Neural cell (in vitro differentiated cells): ENCODE results near the gene DNAL4. TPM values are rescaled to one million over a fixed set of nuclear protein-coding genes. Genes with fewer than 3 reads are reported as not detected.

Experiments
- H2AFZ ChIP-seq: fragments of 200-600, 300-800 bp; sonication (generic), shearing (Covaris generic); 2 replicates; pipeline ENCODE4 v1.6.0; 2014; ENCODE audit warnings: low read depth, mild to moderate bottlenecking, antibody characterized with exemption, low read length, moderate library complexity
- H3F3A ChIP-seq: fragments of 200-600 bp; shearing (Covaris generic); 2 replicates; pipeline ENCODE4 v1.6.1; 2016; ENCODE audit warnings: mild to moderate bottlenecking, moderate library complexity, mixed read lengths, antibody characterized with exemption, low read length; ENCODE audit not compliant: insufficient read depth, poor library complexity, severe bottlenecking
- H3K27ac ChIP-seq: fragments of 200-600, 300-800 bp; sonication (generic), shearing (Covaris generic); 2 replicates; pipeline ENCODE4 v1.5.1; 2014; ENCODE audit warnings: mild to moderate bottlenecking, low read length, moderate library complexity
- H3K27me3 ChIP-seq: fragments of 300-800, 200-600 bp; sonication (generic), shearing (Covaris generic); 2 replicates; pipeline ENCODE4 v1.6.0; 2014; ENCODE audit warnings: mild to moderate bottlenecking, low read depth, low read length, moderate library complexity; ENCODE audit not compliant: insufficient read depth
- H3K36me3 ChIP-seq: fragments of 300-800, 200-600 bp; sonication (generic), shearing (Covaris generic); 2 replicates; pipeline ENCODE4 v1.5.1; 2014; ENCODE audit warnings: mild to moderate bottlenecking, antibody characterized with exemption, low read length, moderate library complexity; ENCODE audit not compliant: insufficient read depth
- H3K4me2 ChIP-seq: fragments of 300-800, 200-600 bp; sonication (generic), shearing (Covaris generic); 2 replicates; pipeline ENCODE4 v1.6.0; 2014; ENCODE audit warnings: mild to moderate bottlenecking, low read length
- H3K4me3 ChIP-seq: fragments of 300-800, 200-600 bp; sonication (generic), shearing (Covaris generic); 2 replicates; pipeline ENCODE4 v1.5.1; 2014; ENCODE audit warnings: mild to moderate bottlenecking, low read length, moderate library complexity
- H3K79me2 ChIP-seq: fragments of 200-600 bp; shearing (Covaris generic); replicated peaks from 2 replicates; pipeline ENCODE4 v1.6.0; 2014; ENCODE audit warnings: mild to moderate bottlenecking, low read length, moderate library complexity; ENCODE audit not compliant: insufficient read depth
- H3K9ac ChIP-seq: fragments of 300-800, 200-600 bp; sonication (generic), shearing (Covaris generic); 2 replicates; pipeline ENCODE4 v1.6.1; 2016; ENCODE audit warnings: mild to moderate bottlenecking, low read length, mixed read lengths
- H3K9me2 ChIP-seq: fragments of 200-600 bp; shearing (Covaris generic); 2 replicates; pipeline ENCODE4 v1.6.1; 2016; ENCODE audit warnings: mild to moderate bottlenecking, low read length, mixed read lengths; ENCODE audit not compliant: insufficient read depth
- H3K9me3 ChIP-seq: fragments of 200-600, 300-800 bp; sonication (generic), shearing (Covaris generic); 2 replicates; pipeline ENCODE4 v1.6.1; 2016; ENCODE audit warnings: mild to moderate bottlenecking, mixed run types, low read length, moderate library complexity, mixed read lengths
- H4K20me1 ChIP-seq: fragments of 200-600 bp; shearing (Covaris generic); 2 replicates; pipeline ENCODE4 v1.6.1; 2016; ENCODE audit warnings: mild to moderate bottlenecking, mixed run types; ENCODE audit not compliant: insufficient read depth
- EP300 ChIP-seq: fragments of 450-650 bp; conservative IDR thresholded peaks from 2 replicates; pipeline ENCODE4 v1.6.1; 2014; ENCODE audit warnings: antibody characterized with exemption, mild to moderate bottlenecking, moderate library complexity; ENCODE audit not compliant: poor library complexity, severe bottlenecking
- EZH2 ChIP-seq: fragments of 200-600, 300-800 bp; shearing (Covaris generic), sonication (generic); IDR thresholded peaks from 2 replicates; pipeline ENCODE4 v1.6.1; 2014; ENCODE audit warnings: antibody characterized with exemption, low read length, borderline replicate concordance, mild to moderate bottlenecking; ENCODE audit not compliant: insufficient read depth, poor library complexity, severe bottlenecking
- MXI1 ChIP-seq: fragments of 450-650 bp; conservative IDR thresholded peaks from 2 replicates; pipeline ENCODE4 v1.6.1; 2014; ENCODE audit warnings: antibody characterized with exemption, mild to moderate bottlenecking; ENCODE audit not compliant: poor library complexity, severe bottlenecking
- POLR2AphosphoS5 ChIP-seq: IDR thresholded peaks from 2 replicates; pipeline ENCODE4 v1.6.1; 2012
- RAD21 ChIP-seq: fragments of 450-650 bp; conservative IDR thresholded peaks from 2 replicates; pipeline ENCODE4 v1.6.1; 2014; ENCODE audit warnings: antibody characterized with exemption, mild to moderate bottlenecking, moderate library complexity
- REST ChIP-seq: IDR thresholded peaks from 2 replicates; pipeline ENCODE4 v1.6.1; 2012; ENCODE audit warnings: borderline replicate concordance
- SMC3 ChIP-seq: fragments of 450-650 bp; conservative IDR thresholded peaks from 2 replicates; pipeline ENCODE4 v1.6.1; 2014; ENCODE audit warnings: antibody characterized with exemption, mild to moderate bottlenecking, moderate library complexity; ENCODE audit not compliant: poor library complexity
- TAF1 ChIP-seq: IDR thresholded peaks from 2 replicates; pipeline ENCODE4 v1.6.1; 2012; ENCODE audit warnings: low read depth
- polyA plus RNA-seq: library from polyadenylated mRNA; depleted of rRNA; stranded (reverse); fragments of >200 nt; gene quantifications from 2 replicates; pipeline ENCODE4 v1.2.3, GENCODE V29; 2014
- TF ChIP-seq, protein P1 (sequence below): fragments of 450-650 bp; IDR thresholded peaks from 2 replicates; pipeline ENCODE4 v1.5.1; 2014; ENCODE audit warnings: antibody characterized with exemption, mild to moderate bottlenecking, moderate library complexity; ENCODE audit not compliant: poor library complexity, severe bottlenecking

Gene DNAL4
- polyA plus RNA-seq, 1 donor from 2014 or later = 95.0 TPM

- TF ChIP-seq SMC3 = no peak
- TF ChIP-seq REST = no peak
- TF ChIP-seq MXI1 = no peak
- TF ChIP-seq RAD21 = no peak
- TF ChIP-seq, protein P1, sequence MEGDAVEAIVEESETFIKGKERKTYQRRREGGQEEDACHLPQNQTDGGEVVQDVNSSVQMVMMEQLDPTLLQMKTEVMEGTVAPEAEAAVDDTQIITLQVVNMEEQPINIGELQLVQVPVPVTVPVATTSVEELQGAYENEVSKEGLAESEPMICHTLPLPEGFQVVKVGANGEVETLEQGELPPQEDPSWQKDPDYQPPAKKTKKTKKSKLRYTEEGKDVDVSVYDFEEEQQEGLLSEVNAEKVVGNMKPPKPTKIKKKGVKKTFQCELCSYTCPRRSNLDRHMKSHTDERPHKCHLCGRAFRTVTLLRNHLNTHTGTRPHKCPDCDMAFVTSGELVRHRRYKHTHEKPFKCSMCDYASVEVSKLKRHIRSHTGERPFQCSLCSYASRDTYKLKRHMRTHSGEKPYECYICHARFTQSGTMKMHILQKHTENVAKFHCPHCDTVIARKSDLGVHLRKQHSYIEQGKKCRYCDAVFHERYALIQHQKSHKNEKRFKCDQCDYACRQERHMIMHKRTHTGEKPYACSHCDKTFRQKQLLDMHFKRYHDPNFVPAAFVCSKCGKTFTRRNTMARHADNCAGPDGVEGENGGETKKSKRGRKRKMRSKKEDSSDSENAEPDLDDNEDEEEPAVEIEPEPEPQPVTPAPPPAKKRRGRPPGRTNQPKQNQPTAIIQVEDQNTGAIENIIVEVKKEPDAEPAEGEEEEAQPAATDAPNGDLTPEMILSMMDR = no peak
- no peak for TF ChIP-seq TAF1
- TF ChIP-seq POLR2AphosphoS5 = no peak
- no peak for TF ChIP-seq EP300
- TF ChIP-seq EZH2 = no peak
- Histone ChIP-seq H3K36me3 (no peaks in the 10 kb centered on the region), H3K27me3 (no peaks in the 10 kb centered on the region), H3K9ac (no peak overlapping the region), H3K9me3 (no peaks in the 10 kb centered on the region), H3K9me2 (no peaks in the 10 kb centered on the region), H3K4me3 (no peak overlapping the region), H3F3A (no peaks in the 10 kb centered on the region), H3K79me2 (peaks cover 12% of the 10 kb centered on the region), H2AFZ (no peak overlapping the region), H3K4me2 (no peak overlapping the region), H4K20me1 (no peaks in the 10 kb centered on the region), H3K27ac (no peak overlapping the region)
Observed at GRCh38 chr22:38788846-38789245, 5.1 kb downstream of the DNAL4 start.

- peaks cover 8% of the 10 kb centered on the region for H3K79me2 ChIP-seq
- no peak overlapping the region for H3K9ac ChIP-seq
- no peaks in the 10 kb centered on the region for H3K27me3 ChIP-seq
- no peaks in the 10 kb centered on the region for H3F3A ChIP-seq
- no peaks in the 10 kb centered on the region for H3K36me3 ChIP-seq
- no peak for TF ChIP-seq SMC3
- TF ChIP-seq EP300 = no peak
- TF ChIP-seq REST = no peak
- TF ChIP-seq EZH2 = no peak
- TF ChIP-seq POLR2AphosphoS5 = no peak
- TF ChIP-seq TAF1 = no peak
- TF ChIP-seq RAD21 = no peak
- no peak for TF ChIP-seq MXI1
- TF ChIP-seq, protein P1 = no peak
- no peak overlapping the region for H2AFZ ChIP-seq
- no peaks in the 10 kb centered on the region for H4K20me1 ChIP-seq
- no peak overlapping the region for H3K4me3 ChIP-seq
- H3K27ac ChIP-seq = no peak overlapping the region
- no peaks in the 10 kb centered on the region for H3K9me2 ChIP-seq
- no peaks in the 10 kb centered on the region for H3K9me3 ChIP-seq
- no peak overlapping the region for H3K4me2 ChIP-seq
Observed at GRCh38 chr22:38788021-38788816, 5.7 kb downstream of the DNAL4 start.
